ENCODE data around the gene SCYGR1. TPM values are rescaled to one million over a fixed set of nuclear protein-coding genes. Genes with fewer than 3 reads are reported as not detected.

The SCYGR1 gene
- polyA plus RNA-seq, 1 donor (not counting 4 experiments of a cell fraction or from before 2014, with no cell fraction given) = not detected

DNA sequence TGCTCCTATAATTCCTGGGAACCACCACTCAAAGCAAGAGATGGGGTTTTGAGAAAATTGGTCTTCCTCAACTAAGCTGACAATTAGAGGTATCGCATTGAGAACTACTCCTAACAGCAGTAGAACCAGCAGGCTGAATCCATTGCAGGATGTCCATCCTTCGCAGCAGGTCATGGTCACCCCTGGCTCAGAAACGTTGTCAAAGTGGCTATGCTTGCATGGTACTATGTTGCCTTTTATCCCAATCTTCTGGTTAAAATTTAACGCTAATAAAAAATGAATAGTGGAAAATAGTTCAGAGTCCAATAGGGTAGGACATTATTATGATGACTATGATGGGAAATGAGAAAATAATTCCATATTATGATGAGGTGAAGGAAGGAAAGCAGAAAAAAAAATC lies 8.7 kb downstream of the SCYGR1 start, which contains the start of gene TM4SF20:
TM4SF20 (minus strand) TSS at position 212 of the 400 bp plus-strand sequence; CDS start at position 174, 38 bp downstream.
- DNase-seq (ENCODE audit: low read depth, low spot score) (no peak), FAIRE-seq (no peak)
- H3K4me3 ChIP-seq (ENCODE audit: control insufficient read depth in 2 of 3, extremely low read depth in 1 of 3, insufficient read depth in 2 of 3, low read depth in 1 of 3, low read length in 3 of 3) = no peak within 1 kb of the TSS
- TF ChIP-seq, protein P1, sequence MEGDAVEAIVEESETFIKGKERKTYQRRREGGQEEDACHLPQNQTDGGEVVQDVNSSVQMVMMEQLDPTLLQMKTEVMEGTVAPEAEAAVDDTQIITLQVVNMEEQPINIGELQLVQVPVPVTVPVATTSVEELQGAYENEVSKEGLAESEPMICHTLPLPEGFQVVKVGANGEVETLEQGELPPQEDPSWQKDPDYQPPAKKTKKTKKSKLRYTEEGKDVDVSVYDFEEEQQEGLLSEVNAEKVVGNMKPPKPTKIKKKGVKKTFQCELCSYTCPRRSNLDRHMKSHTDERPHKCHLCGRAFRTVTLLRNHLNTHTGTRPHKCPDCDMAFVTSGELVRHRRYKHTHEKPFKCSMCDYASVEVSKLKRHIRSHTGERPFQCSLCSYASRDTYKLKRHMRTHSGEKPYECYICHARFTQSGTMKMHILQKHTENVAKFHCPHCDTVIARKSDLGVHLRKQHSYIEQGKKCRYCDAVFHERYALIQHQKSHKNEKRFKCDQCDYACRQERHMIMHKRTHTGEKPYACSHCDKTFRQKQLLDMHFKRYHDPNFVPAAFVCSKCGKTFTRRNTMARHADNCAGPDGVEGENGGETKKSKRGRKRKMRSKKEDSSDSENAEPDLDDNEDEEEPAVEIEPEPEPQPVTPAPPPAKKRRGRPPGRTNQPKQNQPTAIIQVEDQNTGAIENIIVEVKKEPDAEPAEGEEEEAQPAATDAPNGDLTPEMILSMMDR (optimal IDR thresholded peaks at IDR 0.05 in 1 of 3, IDR thresholded peaks at IDR 0.05 in 1 of 3, conservative IDR thresholded peaks at IDR 0.05 in 1 of 3; ENCODE audit: extremely low read depth in 1 of 3, insufficient read depth in 2 of 3, low read length in 3 of 3) = no peak
- TF ChIP-seq EZH2 (IDR thresholded peaks at IDR 0.05; ENCODE audit: low read length) = no peak
- H3K79me2 ChIP-seq (ENCODE audit: control insufficient read depth, insufficient read depth, low read length) = no peaks in the 10 kb centered on the region
- no peaks in the 10 kb centered on the region for H3K9me1 ChIP-seq (ENCODE audit: control insufficient read depth, extremely low read depth, insufficient read depth, low read length)
- H3K9me3 ChIP-seq (ENCODE audit: control insufficient read depth, low read depth, low read length) = no peaks in the 10 kb centered on the region
- H3K4me1 ChIP-seq (ENCODE audit: control insufficient read depth, extremely low read depth, insufficient read depth, low read length) = peaks cover 10% of the 10 kb centered on the region
- H3K36me3 ChIP-seq (ENCODE audit: control insufficient read depth in 2 of 2, extremely low read depth in 1 of 2, insufficient read depth in 2 of 2, low read length in 2 of 2) = no peaks in the 10 kb centered on the region
- H3K9ac ChIP-seq (ENCODE audit: control insufficient read depth, extremely low read depth, insufficient read depth, low read length) = no peak within 1 kb of the TSS
- no peak within 1 kb of the TSS for H3K27ac ChIP-seq (ENCODE audit: control insufficient read depth, insufficient read depth, low read length)
- H4K20me1 ChIP-seq (ENCODE audit: control insufficient read depth, extremely low read depth, insufficient read depth, low read length) = no peaks in the 10 kb centered on the region
- no peak within 1 kb of the TSS for H3K4me2 ChIP-seq (ENCODE audit: control insufficient read depth, extremely low read depth, insufficient read depth, low read depth, low read length)
- dilution Hi-C loops (cut with MboI; ENCODE audit: extremely low pct_ligation_motif_present, low sequenced_read_pairs) = no loop called here
- H2AFZ ChIP-seq (ENCODE audit: control insufficient read depth, low read length) = no peak within 1 kb of the TSS
- H3K27me3 ChIP-seq (ENCODE audit: control insufficient read depth, extremely low read depth, insufficient read depth, low read length) = peaks cover 4% of the 10 kb centered on the region

DNA sequence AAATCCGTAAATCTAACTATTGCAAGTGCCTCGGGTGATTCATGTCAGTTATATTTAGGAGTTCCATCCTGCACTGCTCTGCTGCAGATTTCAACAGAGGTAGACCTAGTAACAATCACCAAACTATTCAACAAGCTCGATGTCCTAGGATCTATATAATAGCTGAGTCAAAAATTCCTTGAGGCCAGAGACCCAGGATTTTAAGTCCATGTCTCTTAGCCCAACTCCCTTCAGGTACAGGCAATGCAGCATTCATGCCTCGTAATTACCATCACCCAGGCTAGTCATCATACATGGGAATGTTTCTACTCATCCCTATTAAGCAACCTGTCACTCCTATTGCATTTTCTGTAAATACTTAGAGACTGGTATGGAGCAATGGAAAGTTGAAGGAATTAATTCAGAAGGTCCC lies 9.4 kb downstream of the SCYGR1 start:
- Histone ChIP-seq H3K27ac (ENCODE audit: control insufficient read depth, insufficient read depth, low read length) (no peak overlapping the region), H3K4me2 (ENCODE audit: control insufficient read depth, extremely low read depth, insufficient read depth, low read depth, low read length) (no peak overlapping the region), H2AFZ (ENCODE audit: control insufficient read depth, low read length) (no peak overlapping the region), H3K27me3 (ENCODE audit: control insufficient read depth, extremely low read depth, insufficient read depth, low read length) (no peaks in the 10 kb centered on the region), H3K36me3 (ENCODE audit: control insufficient read depth in 2 of 2, extremely low read depth in 1 of 2, insufficient read depth in 2 of 2, low read length in 2 of 2) (no peaks in the 10 kb centered on the region), H4K20me1 (ENCODE audit: control insufficient read depth, extremely low read depth, insufficient read depth, low read length) (no peaks in the 10 kb centered on the region), H3K4me1 (ENCODE audit: control insufficient read depth, extremely low read depth, insufficient read depth, low read length) (peaks cover 10% of the 10 kb centered on the region), H3K9ac (ENCODE audit: control insufficient read depth, extremely low read depth, insufficient read depth, low read length) (no peak overlapping the region), H3K79me2 (ENCODE audit: control insufficient read depth, insufficient read depth, low read length) (no peaks in the 10 kb centered on the region), H3K9me1 (ENCODE audit: control insufficient read depth, extremely low read depth, insufficient read depth, low read length) (no peaks in the 10 kb centered on the region), H3K4me3 (ENCODE audit: control insufficient read depth in 2 of 3, extremely low read depth in 1 of 3, insufficient read depth in 2 of 3, low read depth in 1 of 3, low read length in 3 of 3) (no peak overlapping the region), H3K9me3 (ENCODE audit: control insufficient read depth, low read depth, low read length) (no peaks in the 10 kb centered on the region)
- no peak for FAIRE-seq
- DNase-seq (ENCODE audit: low read depth, low spot score) = no peak
- no peak for TF ChIP-seq EZH2 (IDR thresholded peaks at IDR 0.05; ENCODE audit: low read length)
- TF ChIP-seq, protein P1 (optimal IDR thresholded peaks at IDR 0.05 in 1 of 3, IDR thresholded peaks at IDR 0.05 in 1 of 3, conservative IDR thresholded peaks at IDR 0.05 in 1 of 3; ENCODE audit: extremely low read depth in 1 of 3, insufficient read depth in 2 of 3, low read length in 3 of 3) = no peak
- dilution Hi-C loops (cut with MboI; ENCODE audit: extremely low pct_ligation_motif_present, low sequenced_read_pairs) = no loop called here

All from keratinocyte (primary cell).